Right lobe of liver (tissue), 6 donors: ENCODE results near the gene PXMP4. TPM values are rescaled to one million over a fixed set of nuclear protein-coding genes. Genes with fewer than 3 reads are reported as not detected.

Experiments used
- ATAC-seq, 4 donors: fragments of 200-7000 bp; cut with Tn5 transposase; one replicate each; pipeline ENCODE4 v1.9.1; 2020; ENCODE audit warnings: mild to moderate bottlenecking in 4 of 4, moderate library complexity in 4 of 4
- DNase-seq, 3 donors: peaks; one replicate each; pipeline ENCODE4 v3.0.0-alpha.2; 2020
- H3K27ac ChIP-seq, 3 donors: fragments of 200-600 bp; one replicate each; pipeline ENCODE4 v1.8.0; 2022
- H3K27me3 ChIP-seq, 2 donors: fragments of 200-600 bp; one replicate each; pipeline ENCODE4 v1.8.0; 2022
- H3K36me3 ChIP-seq, 4 donors: fragments of 200-600 bp; sonication (generic) in 1 of 4; one replicate each; pipeline versions ENCODE4 v1.5.1 to v1.8.0; 2017 to 2022; ENCODE audit warnings: control low read depth in 1 of 4
- H3K4me1 ChIP-seq, 4 donors: fragments of 200-600 bp; sonication (generic) in 1 of 4; one replicate each; pipeline versions ENCODE4 v1.5.1 to v1.8.0; 2017 to 2022; ENCODE audit warnings: control low read depth in 1 of 4
- H3K4me3 ChIP-seq, 3 donors: fragments of 200-600 bp; one replicate each; pipeline ENCODE4 v1.8.0; 2022
- H3K9me3 ChIP-seq, 4 donors: fragments of 200-600 bp; sonication (generic) in 1 of 4; one replicate each; pipeline versions ENCODE4 v1.5.1 to v1.8.0; 2017 to 2022; ENCODE audit warnings: control low read depth in 1 of 4
- CTCF ChIP-seq, 4 donors: fragments of 200-600 bp in 3 of 4; fragments of 450-650 bp in 1 of 4; IDR thresholded peaks; one replicate each; pipeline versions ENCODE4 v1.5.1 to v1.8.0; 2016 to 2022; ENCODE audit warnings: antibody characterized with exemption in 4 of 4, mild to moderate bottlenecking in 2 of 4
- POLR2A ChIP-seq: fragments of 450-650 bp; IDR thresholded peaks from one replicate; pipeline ENCODE4 v1.6.1; 2017; ENCODE audit warnings: antibody characterized with exemption, mild to moderate bottlenecking
- WGBS: methylation state at CpG from one replicate; pipeline ENCODE4 v1.1.6; 2018; ENCODE audit warnings: low coverage, low lambda C conversion rate; ENCODE audit not compliant: insufficient coverage; ENCODE audit errors: missing lambda C conversion rate; 5-methylcytosine and 5-hydroxymethylcytosine counted together
- intact Hi-C, 2 donors: fragments of 100-400 bp; cut with DNase I; formaldehyde crosslinking; loops; one replicate each; pipeline versions ENCODE4 v1.11.2 to v1.14.1; 2022
- total RNA-seq, 6 experiments: library from RNA; depleted of rRNA in 2 of 6; stranded (reverse); fragments of >200 nt in 2 of 6; fragmentation: NEBNext Ultra II Directional in 3 of 6; extraction: Animal tissue kit (Norgen Biotek cat#: 25700) in 3 of 6; gene quantifications; one replicate each; pipeline versions ENCODE4 v1.1.0 to v1.2.4, GENCODE V29; 2016 to 2023
- donor health status: DM: no; HTN: yes; CAD: no.
- donor health status: DM: no; HTN: no; CAD: no.
- donor health status: DM: no; HTN: no; CAD: no.
- donor health status: DM: no; HTN: yes; CAD: no.
- donor health status: DM: no; HTN: yes; CAD: no.

The PXMP4 gene
- total RNA-seq, 6 experiments from 2014 or later, result 5.5 to 17.8 (median 12.9) TPM

GRCh38 chr20:33719277-33719988, 677 bp downstream of the PXMP4 start:
- Histone ChIP-seq H3K36me3 (peaks cover 0 to 2% (median 0%) of the 10 kb centered on the region in 4 donors), H3K4me1 (peaks cover 0 to 23% (median 3%) of the 10 kb centered on the region in 4 donors), H3K9me3 (no peaks in the 10 kb centered on the region), H3K27me3 (no peaks in the 10 kb centered on the region), H3K27ac (peak overlapping the region in 2 of 3 donors; percentile 27 to 83), H3K4me3 (peak overlapping the region; percentile 65 to 81 (median 75))
- peak in 1 of 4 donors; percentile 3 for ATAC-seq
- no peak for DNase-seq
- 44% methylated on average over 8 of the region's 13 CpGs for WGBS
- intact Hi-C loops, result no loop called here
- no peak for TF ChIP-seq CTCF (IDR thresholded peaks at IDR 0.05)
- no peak for TF ChIP-seq POLR2A

- Histone ChIP-seq H3K27me3 (no peaks in the 10 kb centered on the region), H3K4me1 (peaks cover 0 to 13% (median 3%) of the 10 kb centered on the region in 4 donors), H3K36me3 (peaks cover 0 to 23% (median 7%) of the 10 kb centered on the region in 4 donors), H3K27ac (no peak overlapping the region), H3K9me3 (no peaks in the 10 kb centered on the region), H3K4me3 (no peak overlapping the region)
- no peak for ATAC-seq
- no peak for TF ChIP-seq POLR2A
- TF ChIP-seq CTCF (IDR thresholded peaks at IDR 0.05), result no peak
- 69% methylated on average over 2 of the region's 2 CpGs for WGBS
- DNase-seq, result no peak
- intact Hi-C loops, result no loop called here
These were observed 3.6 kb downstream of the PXMP4 start for GRCh38 chr20:33716498-33716897.

GRCh38 chr20:33713865-33714367, 6.2 kb downstream of the PXMP4 start:
- Histone ChIP-seq H3K27me3 (no peaks in the 10 kb centered on the region), H3K9me3 (no peaks in the 10 kb centered on the region), H3K27ac (no peak overlapping the region), H3K4me1 (peaks cover 0 to 5% (median 0%) of the 10 kb centered on the region in 4 donors), H3K36me3 (peaks cover 0 to 23% (median 7%) of the 10 kb centered on the region in 4 donors), H3K4me3 (no peak overlapping the region)
- TF ChIP-seq POLR2A (no peak), CTCF (IDR thresholded peaks at IDR 0.05) (no peak)
- intact Hi-C loops, result no loop called here
- ATAC-seq (no peak), DNase-seq (no peak)
- 92% methylated on average over 5 of the region's 10 CpGs for WGBS

GRCh38 chr20:33711446-33711738, 8.7 kb downstream of the PXMP4 start:
- DNase-seq, result no peak
- TF ChIP-seq POLR2A (no peak), CTCF (IDR thresholded peaks at IDR 0.05) (no peak)
- H3K4me1 ChIP-seq, result no peaks in the 10 kb centered on the region
- H3K4me3 ChIP-seq, result no peak overlapping the region
- intact Hi-C loops, result no loop called here
- H3K27me3 ChIP-seq, result no peaks in the 10 kb centered on the region
- ATAC-seq, result no peak
- no peaks in the 10 kb centered on the region for H3K9me3 ChIP-seq
- H3K27ac ChIP-seq, result no peak overlapping the region
- no CpG with 5 or more reads among the region's 1 CpG for WGBS
- peaks cover 0 to 37% (median 13%) of the 10 kb centered on the region in 4 donors for H3K36me3 ChIP-seq
